Activated CD4-positive, alpha-beta T cell treated with anti-CD3 and anti-CD28 coated beads, Interleukin-2, Interleukin-6, amounts not matched to agents 100 ng/mL and 50 ng/mL, durations not matched to agents 16 hours and 8 hours (primary cell): ENCODE measurements around the gene ZCCHC3.
A peak's percentile ranks its signal among the peaks of the same experiment; 100 is the strongest.
"Not testable (repeated sequence)": the region's sequence is repeated elsewhere in the genome, so short reads cannot be mapped to it uniquely, and the experiment has no call there.

Experiments
- DNase-seq: peaks from one replicate; pipeline ENCODE4 v3.0.0-alpha.2; 2020

Gene ZCCHC3, protein sequence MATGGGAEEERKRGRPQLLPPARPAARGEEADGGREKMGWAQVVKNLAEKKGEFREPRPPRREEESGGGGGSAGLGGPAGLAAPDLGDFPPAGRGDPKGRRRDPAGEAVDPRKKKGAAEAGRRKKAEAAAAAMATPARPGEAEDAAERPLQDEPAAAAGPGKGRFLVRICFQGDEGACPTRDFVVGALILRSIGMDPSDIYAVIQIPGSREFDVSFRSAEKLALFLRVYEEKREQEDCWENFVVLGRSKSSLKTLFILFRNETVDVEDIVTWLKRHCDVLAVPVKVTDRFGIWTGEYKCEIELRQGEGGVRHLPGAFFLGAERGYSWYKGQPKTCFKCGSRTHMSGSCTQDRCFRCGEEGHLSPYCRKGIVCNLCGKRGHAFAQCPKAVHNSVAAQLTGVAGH

DNA sequence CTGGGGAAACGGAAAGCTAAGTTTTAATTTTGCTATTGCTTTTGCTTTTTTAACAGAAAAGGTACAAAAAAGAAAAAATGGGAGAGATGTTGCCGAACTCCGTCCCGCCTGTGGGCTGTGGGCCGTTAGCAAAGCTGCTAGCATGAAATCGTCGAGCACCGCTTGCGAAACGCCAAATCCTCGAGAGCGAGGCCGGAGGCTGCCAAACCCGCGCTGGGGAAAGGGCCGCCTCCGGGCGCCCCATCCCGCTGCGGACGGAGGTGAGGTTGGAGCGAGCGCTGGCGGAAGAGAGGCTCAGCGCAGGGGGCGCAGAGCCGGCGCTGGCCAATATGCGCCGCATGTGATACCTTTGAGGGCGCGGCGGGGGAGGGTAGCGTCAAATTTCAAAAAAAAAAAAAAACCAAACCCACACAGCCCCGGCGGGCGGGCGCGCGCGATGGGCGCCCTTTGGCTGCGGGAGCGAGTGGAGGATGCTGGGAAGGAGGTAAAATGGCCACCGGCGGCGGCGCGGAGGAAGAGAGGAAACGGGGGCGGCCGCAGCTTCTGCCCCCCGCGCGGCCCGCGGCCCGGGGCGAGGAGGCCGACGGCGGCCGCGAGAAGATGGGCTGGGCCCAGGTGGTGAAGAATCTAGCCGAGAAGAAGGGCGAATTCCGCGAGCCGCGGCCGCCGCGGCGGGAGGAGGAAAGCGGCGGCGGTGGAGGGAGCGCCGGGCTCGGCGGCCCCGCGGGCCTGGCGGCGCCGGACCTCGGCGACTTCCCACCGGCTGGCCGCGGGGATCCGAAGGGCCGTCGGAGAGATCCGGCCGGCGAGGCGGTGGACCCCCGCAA lies at the start of gene ZCCHC3:
TSS of gene ZCCHC3 (plus strand) at position 473 of the 827 bp plus-strand sequence. CDS start at position 490, 17 bp downstream.
- DNase-seq: peak; percentile 90

DNA sequence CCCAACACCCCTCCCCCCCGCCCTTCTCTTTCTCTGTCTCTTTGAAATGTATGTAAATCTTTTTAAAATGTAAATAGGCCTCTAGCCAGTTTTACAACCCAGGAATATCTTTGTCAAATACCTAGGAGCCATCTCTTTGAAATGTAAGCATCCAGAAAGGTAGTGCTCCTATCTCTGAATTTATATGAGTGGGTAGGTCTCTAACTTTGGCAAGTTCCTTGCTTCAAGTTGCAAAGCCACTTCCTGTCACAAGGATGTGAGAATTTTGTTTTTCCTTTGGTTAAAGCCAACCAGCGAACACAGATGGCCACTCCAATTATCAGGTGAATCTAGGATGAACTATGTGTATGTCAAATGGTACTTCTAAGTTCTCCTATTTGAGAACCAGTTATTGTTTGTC lies 46.0 kb upstream of the ZCCHC3 start:
- DNase-seq: no peak

DNA sequence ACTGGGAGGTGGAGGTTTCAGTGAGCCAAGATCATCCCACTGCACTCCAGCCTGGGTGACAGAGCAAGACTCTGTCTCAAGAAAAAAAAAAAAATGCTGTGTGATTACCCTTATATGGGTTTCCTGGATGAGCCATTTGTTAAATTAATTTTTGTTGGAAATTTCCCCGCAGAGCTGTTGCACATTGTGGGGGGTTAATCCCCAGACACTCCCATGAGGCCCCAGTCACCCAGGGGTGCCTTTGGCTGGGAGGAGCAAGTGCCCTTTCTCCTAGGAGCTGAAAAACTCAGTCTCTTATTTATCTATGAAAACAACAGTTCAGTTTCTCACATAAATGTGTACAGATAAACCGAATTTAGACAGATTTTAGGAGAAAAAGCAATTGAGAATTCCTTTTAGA lies 44.6 kb upstream of the ZCCHC3 start:
- DNase-seq: no peak

DNA sequence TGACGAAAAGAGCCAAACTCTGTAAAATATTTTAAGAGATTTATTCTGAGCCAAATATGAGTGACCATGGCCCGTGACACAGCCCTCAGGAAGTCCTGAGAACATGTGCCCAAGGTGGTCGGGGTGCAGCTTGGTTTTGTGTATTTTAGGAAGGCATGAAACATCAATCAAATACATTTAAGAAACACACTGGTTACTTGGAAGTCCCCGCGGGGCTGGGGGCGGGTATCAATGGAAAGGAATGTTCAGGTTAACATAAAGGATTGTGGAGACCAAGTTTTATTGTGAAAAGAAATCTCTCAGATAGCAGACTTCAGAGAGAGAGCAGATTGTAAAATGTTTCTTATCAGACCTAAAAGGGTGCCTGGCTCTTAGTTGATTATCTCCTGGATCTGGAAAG lies 43.9 kb upstream of the ZCCHC3 start:
- not testable (repeated sequence) for DNase-seq

DNA sequence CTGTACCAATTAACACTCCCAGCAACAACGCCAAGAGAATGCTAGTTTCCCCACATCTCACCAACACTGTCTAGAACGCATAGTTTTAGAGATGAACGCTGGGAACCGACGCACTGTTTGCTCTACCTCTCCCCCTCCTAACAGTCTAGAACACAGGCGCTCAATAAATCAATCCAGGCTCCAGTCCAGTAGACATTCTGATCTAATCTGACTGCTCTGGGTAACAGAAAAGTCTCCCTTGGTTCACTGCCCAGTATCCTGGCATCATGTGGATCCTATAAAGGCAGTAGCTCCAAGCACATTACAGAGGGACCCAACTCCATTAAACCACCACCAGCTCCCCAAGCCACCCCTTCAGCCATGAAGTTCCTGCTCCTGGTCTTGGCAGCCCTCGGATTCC lies 40.0 kb upstream of the ZCCHC3 start, which contains the start of gene DEFB132:
TSS of gene DEFB132 (plus strand) at position 306 of the 400 bp plus-strand sequence. CDS start at position 361, 55 bp downstream.
- DNase-seq: no peak

DNA sequence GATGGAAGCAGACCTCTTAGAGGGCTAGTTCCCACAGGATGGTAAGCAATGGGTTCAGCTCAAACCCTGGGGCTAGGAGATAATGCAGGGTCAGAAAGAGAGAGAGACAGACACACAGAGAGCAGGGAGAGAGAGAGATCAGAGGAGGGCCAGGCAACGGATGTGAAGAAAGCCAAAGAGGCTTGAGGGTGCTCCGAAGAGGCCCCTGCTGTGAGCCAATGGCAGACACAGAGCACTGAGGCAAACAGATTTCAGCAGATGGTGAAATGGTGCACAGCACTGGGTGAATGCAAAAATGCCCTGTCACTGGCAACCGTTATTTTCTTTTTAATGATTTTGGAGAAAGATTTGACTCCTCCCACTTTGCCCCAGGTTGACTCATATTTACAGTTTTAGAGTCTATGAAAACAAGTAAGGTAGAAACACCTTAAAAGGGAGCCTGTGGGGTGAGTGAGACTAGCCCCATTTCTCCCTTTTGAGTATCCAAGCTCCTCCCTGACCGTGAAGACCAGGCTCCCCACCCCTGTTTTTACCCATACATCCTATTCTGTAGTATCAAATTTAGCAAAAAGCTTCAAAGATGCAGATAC lies 39.0 kb upstream of the ZCCHC3 start:
- peak; percentile 53 for DNase-seq

DNA sequence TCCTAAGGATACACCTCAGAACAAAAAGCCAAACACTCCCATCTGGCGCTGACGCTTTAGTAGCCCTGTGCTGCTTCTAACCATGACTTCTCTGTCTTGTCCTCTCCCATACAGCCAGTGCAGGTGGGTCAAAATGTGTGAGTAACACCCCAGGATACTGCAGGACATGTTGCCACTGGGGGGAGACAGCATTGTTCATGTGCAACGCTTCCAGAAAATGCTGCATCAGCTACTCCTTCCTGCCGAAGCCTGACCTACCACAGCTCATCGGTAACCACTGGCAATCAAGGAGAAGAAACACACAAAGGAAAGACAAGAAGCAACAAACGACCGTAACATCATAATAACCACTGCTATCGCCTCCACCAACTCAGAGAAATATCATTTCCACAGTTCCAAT lies 38.4 kb upstream of the ZCCHC3 start:
- peak; percentile 19 for DNase-seq

DNA sequence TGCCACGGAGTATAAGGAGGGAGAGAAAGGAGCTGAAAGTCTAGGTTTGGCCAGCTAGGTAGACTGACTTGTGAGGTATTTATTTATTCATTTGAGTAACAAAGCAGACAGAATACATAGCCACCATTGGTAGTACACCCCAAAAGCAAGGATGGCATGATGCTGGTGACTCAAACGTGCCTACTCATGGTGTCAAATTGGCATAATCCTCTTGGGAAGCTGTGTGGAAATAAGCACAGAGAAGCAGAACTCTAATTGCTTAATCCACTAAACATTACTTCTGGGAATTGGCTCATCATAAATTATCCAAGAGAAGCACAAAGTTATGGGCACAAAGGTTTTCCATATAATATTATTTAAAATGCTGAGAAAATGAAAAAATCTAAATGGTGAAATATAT lies 37.4 kb upstream of the ZCCHC3 start:
- no peak for DNase-seq

DNA sequence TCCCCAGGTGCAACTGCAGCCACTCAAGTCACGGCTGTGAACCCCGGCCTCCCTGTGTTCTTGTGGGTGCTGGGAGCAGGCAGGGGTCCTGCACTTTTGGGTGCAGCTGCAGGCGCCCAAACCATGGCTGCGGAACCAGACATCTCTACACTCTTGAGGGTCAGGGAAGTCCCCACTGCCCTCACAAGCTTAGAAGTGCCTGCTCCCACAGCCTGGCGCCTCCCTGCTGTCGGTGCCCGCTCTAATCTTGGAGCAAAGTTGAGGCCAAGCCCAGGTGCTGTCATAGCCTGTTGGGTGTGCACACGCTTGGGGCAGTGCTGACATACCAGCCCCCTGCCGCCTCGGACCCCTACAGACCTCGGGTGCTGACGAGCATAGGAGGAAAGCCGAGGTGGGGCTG lies 33.7 kb upstream of the ZCCHC3 start:
- no peak for DNase-seq

DNA sequence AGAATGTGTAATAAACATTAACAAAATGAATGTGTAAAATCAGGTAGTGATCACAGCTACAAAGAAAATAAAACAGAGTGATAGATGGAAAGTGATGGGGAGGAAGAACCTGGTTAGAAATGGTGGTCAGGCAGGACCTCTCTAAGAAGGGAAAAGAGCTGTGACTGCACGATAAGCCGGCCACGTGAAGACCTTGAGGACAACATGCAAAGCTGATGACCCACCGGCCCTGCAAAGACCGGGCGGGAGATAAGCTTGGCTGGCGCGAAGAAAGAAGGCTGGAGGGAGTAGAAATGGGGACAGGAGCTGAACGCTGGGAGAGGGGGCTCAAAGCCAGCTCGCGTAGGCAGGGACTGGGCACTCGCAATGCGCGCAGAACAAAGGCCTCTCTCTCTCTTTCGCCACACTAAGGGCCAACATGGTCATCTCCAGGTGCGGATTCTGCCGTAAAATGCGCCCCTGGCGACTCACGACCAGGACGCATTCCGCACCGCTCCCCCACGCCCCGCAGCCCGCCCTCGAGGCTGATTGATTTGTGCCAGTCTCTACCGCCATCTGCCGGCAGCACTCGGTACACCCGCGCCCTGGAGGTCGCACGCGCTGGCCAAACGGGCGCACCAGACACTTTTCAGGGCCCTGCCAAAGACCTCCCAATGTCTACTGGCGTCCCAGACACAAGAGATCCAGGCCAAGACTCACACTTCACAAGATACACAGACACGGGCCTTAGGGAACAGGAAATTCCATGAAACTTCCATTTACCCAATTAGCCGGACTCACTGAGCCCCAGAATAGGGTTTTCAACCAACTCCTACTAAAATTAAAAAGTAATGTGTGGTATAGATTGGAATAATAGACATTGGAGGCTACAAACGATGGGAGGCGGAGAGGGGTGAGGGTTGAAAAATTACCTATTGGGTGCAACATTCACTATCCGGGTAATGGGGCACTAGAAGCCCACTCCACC lies 30.5 kb upstream of the ZCCHC3 start:
- DNase-seq: peak; percentile 93

DNA sequence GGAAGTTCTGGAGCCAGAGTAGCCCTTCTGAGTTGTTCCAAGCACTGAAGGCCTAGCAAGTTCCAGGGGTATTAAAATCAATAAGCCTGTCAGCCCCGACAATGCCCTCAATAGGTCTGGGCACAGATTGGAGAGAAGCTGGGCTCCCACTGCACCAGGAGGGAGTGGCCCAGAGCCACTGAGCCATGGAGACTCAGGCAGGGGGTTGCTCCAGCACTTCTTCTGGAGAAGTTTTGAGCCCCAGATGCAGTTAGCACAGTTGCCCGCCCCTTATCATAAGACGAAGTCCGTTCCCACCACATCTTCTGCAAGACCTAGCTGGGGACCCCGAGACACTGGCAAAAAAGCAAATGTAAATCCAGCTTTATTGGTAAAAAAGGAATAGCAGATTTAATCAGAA lies 26.9 kb upstream of the ZCCHC3 start:
- DNase-seq: no peak

DNA sequence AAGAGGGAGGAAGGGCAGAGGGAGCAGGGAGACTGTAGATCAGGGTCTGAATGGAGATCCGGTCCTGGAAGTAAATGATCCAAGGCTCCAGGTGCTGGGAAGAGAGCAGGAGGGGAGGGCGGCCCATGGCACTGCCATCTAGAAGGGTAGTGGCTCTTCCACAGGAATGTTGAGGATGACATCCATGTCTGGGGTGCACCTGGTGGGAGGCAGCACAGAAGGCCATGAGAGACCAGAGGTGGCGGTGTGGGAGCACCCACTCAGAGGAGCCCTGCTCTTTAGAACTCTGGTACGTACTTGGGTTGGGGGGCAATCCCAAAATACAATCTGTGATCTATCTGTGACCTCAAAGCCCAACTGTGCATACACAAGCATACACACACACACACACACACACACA lies 26.3 kb upstream of the ZCCHC3 start:
- no peak for DNase-seq

DNA sequence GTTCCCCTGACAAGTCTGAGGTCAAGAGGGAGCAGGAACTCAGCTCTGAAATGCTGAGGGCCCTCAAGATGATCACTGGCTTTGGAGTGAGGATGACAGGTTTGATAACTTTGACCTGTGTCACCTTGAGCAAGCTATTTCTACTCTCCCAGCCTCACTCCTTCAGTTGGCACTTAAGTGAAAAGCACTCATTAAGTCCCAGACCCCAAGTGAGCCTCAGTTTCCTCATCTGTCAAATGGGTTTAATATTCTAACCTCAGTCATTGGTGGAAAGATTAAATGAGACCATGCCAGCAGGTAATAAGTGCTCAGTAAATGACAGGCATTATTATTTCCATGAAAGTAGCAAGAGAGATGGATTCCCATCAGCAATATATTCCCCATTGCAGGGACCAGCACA lies 25.8 kb upstream of the ZCCHC3 start:
- no peak for DNase-seq

DNA sequence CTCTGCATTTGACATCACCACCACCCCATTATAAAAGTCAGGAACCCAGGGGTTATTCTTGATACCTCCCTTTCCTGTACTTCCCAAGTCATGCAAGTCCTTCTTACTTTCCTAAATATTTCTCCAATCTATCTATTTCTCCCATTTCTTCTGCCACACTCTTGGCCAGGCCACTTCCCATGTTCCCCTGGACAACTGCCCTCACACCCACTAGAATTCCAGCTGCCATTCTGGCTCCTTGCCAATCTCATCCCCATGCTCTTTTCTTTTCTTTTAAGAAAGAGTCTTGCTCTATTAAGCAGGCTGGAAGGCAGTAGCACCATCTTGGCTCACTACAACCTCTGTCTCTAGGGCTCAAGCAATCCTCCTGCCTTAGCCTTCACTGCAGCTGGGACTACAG lies 24.7 kb upstream of the ZCCHC3 start:
- no peak for DNase-seq

DNA sequence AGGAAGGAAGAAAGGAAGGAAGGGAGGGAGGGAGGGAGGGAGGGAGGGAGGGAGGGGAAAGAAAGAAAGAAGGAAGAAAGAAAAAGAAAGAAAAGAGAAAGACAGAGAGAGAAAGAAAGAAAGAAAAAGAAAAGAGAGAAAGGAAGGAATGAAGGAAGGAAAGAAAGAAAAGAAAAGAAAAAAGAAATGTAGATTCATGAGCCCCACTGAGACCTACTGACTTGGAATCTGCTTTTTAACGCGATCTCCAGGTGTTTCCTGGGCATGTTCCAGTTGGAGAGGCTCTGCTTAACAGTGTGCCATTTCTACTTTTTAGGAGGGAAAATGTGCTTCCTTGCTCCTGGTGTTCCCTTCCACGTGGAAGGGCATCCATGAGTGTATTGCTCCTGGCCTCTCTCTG lies 23.5 kb upstream of the ZCCHC3 start:
- no peak for DNase-seq

DNA sequence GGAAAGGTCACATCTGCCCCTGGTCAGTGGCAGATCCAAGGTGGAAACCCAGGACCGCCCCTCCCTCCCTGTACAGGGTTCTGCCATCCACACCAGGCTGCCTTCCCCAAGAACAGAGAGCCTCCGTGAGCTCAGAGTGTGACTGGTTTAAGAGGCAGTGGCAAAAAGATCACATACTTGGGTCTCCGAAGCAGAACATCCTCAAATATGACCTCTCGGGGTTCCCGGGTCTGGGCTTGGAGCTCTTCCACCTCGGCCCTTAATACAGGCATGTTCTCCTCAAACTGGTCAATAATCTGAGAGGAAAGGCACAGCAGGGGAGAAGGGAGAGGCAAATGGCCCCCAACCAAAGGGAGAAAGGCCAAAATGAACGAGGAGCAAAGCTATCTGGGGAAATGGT lies 21.6 kb upstream of the ZCCHC3 start:
- no peak for DNase-seq

DNA sequence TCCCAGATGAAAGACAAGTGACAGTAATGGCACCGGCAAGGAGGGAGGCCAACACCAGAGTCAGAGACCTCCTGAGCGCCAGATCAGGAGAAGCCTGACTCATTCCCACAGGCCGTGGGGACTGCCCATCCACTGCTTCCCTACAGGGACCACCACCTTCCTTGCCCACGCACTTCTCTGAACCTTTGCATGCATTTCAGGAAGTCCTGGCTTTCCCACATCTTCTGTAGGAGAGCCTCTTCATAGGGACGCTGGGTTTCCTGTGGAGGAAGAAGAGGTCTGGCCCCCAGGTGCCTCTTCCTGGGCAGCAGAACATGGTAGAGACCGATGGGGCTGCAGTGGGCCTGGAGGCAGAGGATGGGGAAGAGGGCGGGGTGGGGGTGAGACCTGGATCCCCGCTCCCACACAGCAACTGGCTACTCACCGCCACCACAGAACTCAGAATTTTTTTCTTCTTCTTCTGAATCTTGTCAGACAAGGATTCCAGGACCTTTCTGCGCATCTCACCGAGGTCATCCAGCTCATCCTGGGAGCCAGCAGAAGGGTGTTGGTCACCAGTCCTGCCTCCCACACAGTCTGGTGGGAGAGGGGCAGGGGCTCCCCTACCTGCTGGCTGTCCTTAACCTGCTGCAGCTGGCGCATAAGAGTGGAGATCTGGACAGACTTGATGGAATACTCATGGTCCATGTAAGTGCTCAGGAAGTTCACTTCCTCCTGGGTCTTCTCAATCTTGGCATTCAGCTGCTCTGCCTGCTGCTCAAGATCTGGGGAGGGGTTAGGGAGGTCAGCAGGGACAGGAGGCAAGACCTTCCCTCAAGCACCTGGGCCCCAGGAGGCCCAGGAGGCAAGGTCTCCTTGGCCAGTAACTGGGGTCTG lies 20.5 kb upstream of the ZCCHC3 start:
- DNase-seq: no peak

DNA sequence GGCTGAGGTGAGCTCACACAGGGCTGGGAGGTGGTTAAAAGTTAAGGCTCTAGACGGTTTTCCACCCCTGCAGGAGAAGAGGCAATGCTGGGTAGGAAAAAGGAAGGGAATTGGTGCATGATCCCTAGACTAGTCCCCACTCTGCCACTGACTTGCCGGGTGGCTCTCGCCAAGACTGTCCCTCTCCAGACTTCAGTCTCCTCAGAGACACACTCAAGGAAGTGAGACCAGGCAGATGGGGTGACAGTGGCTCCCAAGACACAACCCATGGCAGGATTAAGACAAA lies 19.9 kb upstream of the ZCCHC3 start:
- no peak for DNase-seq

DNA sequence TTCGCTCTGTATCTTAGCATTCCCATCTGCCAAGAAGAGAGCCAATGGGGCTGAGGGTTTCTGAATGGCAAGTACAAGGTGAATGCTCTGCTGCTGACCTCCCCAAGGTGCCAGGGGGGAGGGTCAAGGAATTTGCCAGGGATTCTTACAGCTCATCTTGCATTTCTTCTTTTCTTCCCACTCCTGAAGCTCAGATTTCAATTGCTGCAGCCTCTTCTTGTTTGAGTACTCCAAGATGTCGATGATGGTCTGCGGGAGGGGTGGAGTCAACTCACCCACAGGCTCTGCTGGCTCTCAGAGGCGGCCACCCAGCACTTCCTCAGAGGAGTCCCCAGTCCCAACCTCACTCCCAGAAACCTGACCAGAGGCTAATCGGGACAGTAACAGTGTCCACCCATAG lies 19.2 kb upstream of the ZCCHC3 start:
- no peak for DNase-seq

DNA sequence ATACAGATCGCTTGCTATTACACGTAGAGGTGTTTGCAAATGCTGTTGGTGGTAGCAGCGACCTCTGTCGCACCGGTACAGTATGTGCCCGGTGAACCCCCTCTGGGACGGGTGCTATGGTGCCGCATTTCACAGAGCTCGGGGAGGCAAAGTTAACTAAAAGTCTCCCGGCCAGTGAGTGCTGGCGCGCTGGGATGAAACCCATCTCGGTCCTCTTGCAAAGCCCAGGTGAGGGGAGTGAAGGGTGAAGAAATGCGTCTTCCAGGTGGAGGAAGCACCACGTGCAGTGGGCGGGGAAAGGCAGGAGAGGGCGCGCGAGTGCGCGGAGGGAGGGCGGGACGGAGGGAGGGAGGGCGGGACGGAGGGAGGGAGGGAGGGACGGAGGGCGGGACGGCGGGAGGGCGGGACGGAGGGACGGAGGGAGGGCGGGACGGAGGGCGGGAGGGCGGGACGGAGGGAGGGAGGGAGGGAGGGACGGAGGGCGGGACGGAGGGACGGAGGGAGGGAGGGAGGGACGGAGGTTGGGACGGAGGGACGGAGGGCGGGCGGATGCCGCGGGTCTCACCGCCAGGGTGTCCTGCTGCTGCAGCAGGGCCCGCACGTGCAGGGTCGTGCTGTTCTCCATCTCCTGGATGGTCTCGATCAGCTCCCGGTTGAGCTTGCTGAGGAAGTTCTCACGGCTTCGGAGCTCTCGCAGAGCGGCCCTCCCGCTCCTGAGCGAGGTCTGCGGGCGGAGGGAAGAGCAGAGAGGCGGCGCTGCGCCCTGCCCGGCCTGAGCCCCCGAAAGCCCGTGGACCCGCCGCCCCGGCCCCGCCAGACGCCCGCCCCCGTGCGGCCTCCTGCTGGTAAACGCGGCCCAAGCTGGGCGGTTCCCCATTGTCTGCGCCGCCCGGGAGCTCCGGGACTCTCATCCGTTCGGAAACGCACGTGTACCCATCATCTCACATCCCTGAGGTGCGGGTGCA lies 18.5 kb upstream of the ZCCHC3 start:
- no peak for DNase-seq
